H9 (cell line): ENCODE measurements around the gene GCAT. TPM values are rescaled to one million over a fixed set of nuclear protein-coding genes. Genes with fewer than 3 reads are reported as not detected.

ENCODE experiments used
- DNase-seq: peaks from one replicate; pipeline ENCODE4 v3.0.0-alpha.2; 2017
- H2AFZ ChIP-seq: one replicate; pipeline ENCODE4 v1.6.1; 2013; ENCODE audit warnings: mild to moderate bottlenecking, low read length, control low read depth, moderate library complexity
- H2AK5ac ChIP-seq: 2 replicates; pipeline ENCODE4 v1.6.1; 2013; ENCODE audit warnings: low read length, control low read depth, mixed read lengths; ENCODE audit not compliant: insufficient read length
- H2BK120ac ChIP-seq: one replicate; pipeline ENCODE4 v1.6.1; 2013; ENCODE audit warnings: low read depth, mild to moderate bottlenecking, low read length, control low read depth, inconsistent platforms; ENCODE audit not compliant: poor library complexity, severe bottlenecking
- H2BK12ac ChIP-seq: 2 replicates; pipeline ENCODE4 v1.6.1; 2013; ENCODE audit warnings: low read length, control low read depth, mixed read lengths, low read depth; ENCODE audit not compliant: insufficient read length
- H2BK15ac ChIP-seq: 2 replicates; pipeline ENCODE4 v1.6.1; 2013; ENCODE audit warnings: low read depth, low read length, control low read depth
- H2BK20ac ChIP-seq: one replicate; pipeline ENCODE4 v1.6.1; 2013; ENCODE audit warnings: low read depth, mild to moderate bottlenecking, low read length, control low read depth, inconsistent platforms; ENCODE audit not compliant: poor library complexity, severe bottlenecking
- H2BK5ac ChIP-seq: 2 replicates; pipeline ENCODE4 v1.6.1; 2013; ENCODE audit warnings: low read length, control low read depth, mixed read lengths; ENCODE audit not compliant: insufficient read length
- H3K14ac ChIP-seq: 2 replicates; pipeline ENCODE4 v1.6.1; 2013; ENCODE audit warnings: low read length, control low read depth; ENCODE audit not compliant: insufficient read depth
- H3K18ac ChIP-seq: 2 replicates; pipeline ENCODE4 v1.6.1; 2013; ENCODE audit warnings: low read depth, mild to moderate bottlenecking, mixed read lengths, low read length, control low read depth; ENCODE audit not compliant: insufficient read length
- H3K23ac ChIP-seq: 2 replicates; pipeline ENCODE4 v1.6.1; 2013; ENCODE audit warnings: low read length, control low read depth, mixed read lengths, low read depth; ENCODE audit not compliant: insufficient read length
- H3K23me2 ChIP-seq: 2 replicates; pipeline ENCODE4 v1.6.1; 2013; ENCODE audit warnings: low read depth, mild to moderate bottlenecking, mixed read lengths, low read length, control low read depth; ENCODE audit not compliant: insufficient read length, poor library complexity, severe bottlenecking
- H3K27ac ChIP-seq: 2 replicates; pipeline ENCODE4 v1.5.1; 2013; ENCODE audit warnings: low read length, control low read depth, mixed read lengths, low read depth; ENCODE audit not compliant: insufficient read length
- H3K27me3 ChIP-seq: 2 replicates; pipeline ENCODE4 v1.6.1; 2013; ENCODE audit warnings: low read length, control low read depth, inconsistent platforms; ENCODE audit not compliant: insufficient read depth
- H3K4ac ChIP-seq: 2 replicates; pipeline ENCODE4 v1.6.1; 2013; ENCODE audit warnings: low read depth, mild to moderate bottlenecking, control low read depth, inconsistent platforms, low read length, moderate library complexity
- H3K4me1 ChIP-seq: 2 replicates; pipeline ENCODE4 v1.6.1; 2013; ENCODE audit warnings: low read length, control low read depth, inconsistent platforms; ENCODE audit not compliant: insufficient read depth
- H3K4me2 ChIP-seq: 2 replicates; pipeline ENCODE4 v1.6.1; 2013; ENCODE audit warnings: low read length, control low read depth, mixed read lengths; ENCODE audit not compliant: insufficient read length, insufficient read depth
- H3K56ac ChIP-seq: 2 replicates; pipeline ENCODE4 v1.6.1; 2013; ENCODE audit warnings: low read depth, mild to moderate bottlenecking, mixed read lengths, low read length, control low read depth; ENCODE audit not compliant: insufficient read length
- H3K79me1 ChIP-seq: 2 replicates; pipeline ENCODE4 v1.6.1; 2013; ENCODE audit warnings: low read depth, mild to moderate bottlenecking, moderate library complexity, low read length, control low read depth, inconsistent platforms; ENCODE audit not compliant: insufficient read depth, poor library complexity, severe bottlenecking
- H3K79me2 ChIP-seq: 2 replicates; pipeline ENCODE4 v1.6.1; 2013; ENCODE audit warnings: low read length, control low read depth, inconsistent platforms; ENCODE audit not compliant: insufficient read depth
- H3K9ac ChIP-seq: 2 replicates; pipeline ENCODE4 v1.6.1; 2013; ENCODE audit warnings: low read length, control low read depth, mixed read lengths; ENCODE audit not compliant: insufficient read length; ENCODE audit errors: extremely low read depth
- H3K9me3 ChIP-seq: one replicate; pipeline ENCODE4 v1.6.1; 2013; ENCODE audit warnings: low read depth, low read length, inconsistent platforms; ENCODE audit not compliant: control insufficient read depth
- H3T11ph ChIP-seq: one replicate; pipeline ENCODE4 v1.6.1; 2013; ENCODE audit warnings: mild to moderate bottlenecking, low read length, control low read depth, inconsistent platforms
- H4K20me1 ChIP-seq: one replicate; pipeline ENCODE4 v1.6.1; 2013; ENCODE audit not compliant: control insufficient read depth, insufficient read length, insufficient read depth
- H4K5ac ChIP-seq: 2 replicates; pipeline ENCODE4 v1.6.1; 2013; ENCODE audit warnings: low read depth, mild to moderate bottlenecking, mixed read lengths, low read length, control low read depth; ENCODE audit not compliant: insufficient read length
- H4K8ac ChIP-seq: replicated peaks from 2 replicates; pipeline ENCODE4 v1.6.1; 2013; ENCODE audit warnings: low read length, control low read depth, mixed read lengths, low read depth; ENCODE audit not compliant: insufficient read length
- H4K91ac ChIP-seq: 2 replicates; pipeline ENCODE4 v1.6.1; 2013; ENCODE audit warnings: low read depth, mild to moderate bottlenecking, moderate library complexity, mixed read lengths, low read length, control low read depth; ENCODE audit not compliant: insufficient read length
- H3K27ac Mint-ChIP-seq, 3 experiments: 2 replicates in 2 of 3; 3 replicates in 1 of 3; pipeline ENCODE4 v1.8.0; 2020 to 2021; ENCODE audit warnings: mixed read lengths in 3 of 3, mild to moderate bottlenecking in 1 of 3, moderate library complexity in 1 of 3
- H3K27me3 Mint-ChIP-seq: 2 replicates; pipeline ENCODE4 v1.8.0; 2021; ENCODE audit warnings: low read depth, mild to moderate bottlenecking, moderate library complexity, mixed read lengths
- H3K36me3 Mint-ChIP-seq, 3 experiments: 2 replicates in 2 of 3; 3 replicates in 1 of 3; pipeline ENCODE4 v1.8.0; 2020 to 2021; ENCODE audit warnings: low read depth in 3 of 3, mixed read lengths in 3 of 3; ENCODE audit not compliant: insufficient read depth in 1 of 3
- H3K4me1 Mint-ChIP-seq, 2 experiments: 2 replicates each; pipeline ENCODE4 v1.8.0; 2020; ENCODE audit warnings: mixed read lengths in 2 of 2
- H3K4me3 Mint-ChIP-seq, 2 experiments: 2 replicates in 1 of 2; 3 replicates in 1 of 2; pipeline ENCODE4 v1.8.0; 2020 to 2021; ENCODE audit warnings: mild to moderate bottlenecking in 2 of 2, mixed read lengths in 2 of 2, moderate library complexity in 1 of 2
- H3K9me3 Mint-ChIP-seq, 2 experiments: 2 replicates in 1 of 2; 3 replicates in 1 of 2; pipeline ENCODE4 v1.8.0; 2020; ENCODE audit warnings: mild to moderate bottlenecking in 2 of 2, mixed read lengths in 2 of 2, moderate library complexity in 1 of 2
- WGBS: extraction: QIAGEN DNeasy Blood & Tissue Kit; methylation state at CpG from one replicate; pipeline ENCODE4 v1.1.7; 2013; ENCODE audit warnings: missing lambda C conversion rate, low lambda C conversion rate, mixed read lengths; ENCODE audit not compliant: insufficient read length; ENCODE audit errors: extremely low coverage; 5-methylcytosine and 5-hydroxymethylcytosine counted together
- total RNA-seq: library from RNA; stranded (reverse); gene quantifications from 2 replicates; pipeline ENCODE4 v1.2.1, GENCODE V29; 2021
- TF ChIP-seq, protein P1 (sequence below): fragments of 200-600 bp; sonication (generic); conservative IDR thresholded peaks from 3 replicates; pipeline ENCODE4 v1.8.0; 2021; ENCODE audit warnings: antibody characterized with exemption, mild to moderate bottlenecking

The GCAT gene
- total RNA-seq, 1 experiment from 2014 or later = 26.9 TPM

DNA sequence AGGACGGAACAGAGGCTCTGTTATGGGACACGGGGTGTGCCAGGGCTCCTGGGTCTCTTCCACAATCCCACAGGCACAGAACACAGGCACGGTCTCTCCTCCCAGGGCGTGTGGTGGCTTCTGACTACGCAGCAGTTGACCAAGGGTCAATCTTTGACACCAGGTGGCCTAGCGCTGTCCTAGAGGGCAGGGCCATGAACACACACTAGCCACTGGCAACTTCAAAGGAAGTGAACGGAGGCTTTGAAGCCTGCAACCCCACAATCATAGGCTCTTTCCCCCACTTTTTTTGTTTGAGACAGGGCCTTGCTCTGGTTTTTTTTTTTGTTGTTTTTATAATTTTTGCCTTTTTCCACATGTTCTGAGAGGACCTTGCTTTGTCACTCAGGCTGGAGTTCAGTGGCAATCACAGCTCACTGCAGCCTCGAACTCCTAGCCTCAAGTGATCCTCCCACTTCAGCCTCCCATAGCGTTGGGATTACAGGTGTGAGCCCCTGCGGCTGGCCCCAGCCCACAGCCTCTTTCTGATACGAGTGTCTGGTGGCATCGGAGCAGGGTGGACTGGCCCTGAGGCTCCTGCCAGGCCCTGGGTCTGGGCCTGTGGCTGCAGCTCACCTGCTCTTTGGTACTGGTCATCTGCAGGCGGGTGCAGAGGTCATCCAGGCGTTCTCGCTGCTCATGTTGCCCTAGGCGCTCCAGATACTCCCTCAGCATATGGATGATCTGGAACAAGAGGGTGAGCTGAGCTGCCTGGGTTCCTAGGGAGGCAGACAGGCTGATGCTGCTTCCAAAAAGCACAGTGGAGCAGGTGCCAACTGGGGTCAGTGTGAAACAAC is 24.5 kb downstream of the GCAT start:
- Histone ChIP-seq H3K4me2 (no peak overlapping the region), H4K91ac (no peak overlapping the region), H2BK12ac (no peak overlapping the region), H3K79me2 (no peaks in the 10 kb centered on the region), H3K14ac (no peak overlapping the region), H2AK5ac (no peak overlapping the region), H3K9ac (no peak overlapping the region), H3T11ph (no peak overlapping the region), H3K56ac (no peak overlapping the region), H3K27ac (no peak overlapping the region), H3K4ac (no peak overlapping the region), H3K18ac (no peak overlapping the region), H2BK120ac (no peak overlapping the region), H4K5ac (no peak overlapping the region), H3K27me3 (no peaks in the 10 kb centered on the region), H2BK5ac (no peak overlapping the region), H2AFZ (no peak overlapping the region), H4K8ac (no peak overlapping the region), H2BK20ac (no peak overlapping the region), H3K4me1 (no peaks in the 10 kb centered on the region), H3K23ac (no peak overlapping the region), H3K23me2 (no peaks in the 10 kb centered on the region), H3K79me1 (no peaks in the 10 kb centered on the region), H2BK15ac (no peak overlapping the region), H4K20me1 (no peaks in the 10 kb centered on the region), H3K9me3 (no peaks in the 10 kb centered on the region)
- Mint-ChIP-seq H3K36me3 (peaks cover 6 to 37% (median 28%) of the 10 kb centered on the region in 3 experiments; a peak in 5 of 7 replicates), H3K4me3 (no peak overlapping the region), H3K9me3 (no peaks in the 10 kb centered on the region), H3K27me3 (no peaks in the 10 kb centered on the region), H3K27ac (no peak overlapping the region), H3K4me1 (no peaks in the 10 kb centered on the region)
- no CpG with 5 or more reads among the region's 16 CpGs for WGBS
- TF ChIP-seq, protein P1, sequence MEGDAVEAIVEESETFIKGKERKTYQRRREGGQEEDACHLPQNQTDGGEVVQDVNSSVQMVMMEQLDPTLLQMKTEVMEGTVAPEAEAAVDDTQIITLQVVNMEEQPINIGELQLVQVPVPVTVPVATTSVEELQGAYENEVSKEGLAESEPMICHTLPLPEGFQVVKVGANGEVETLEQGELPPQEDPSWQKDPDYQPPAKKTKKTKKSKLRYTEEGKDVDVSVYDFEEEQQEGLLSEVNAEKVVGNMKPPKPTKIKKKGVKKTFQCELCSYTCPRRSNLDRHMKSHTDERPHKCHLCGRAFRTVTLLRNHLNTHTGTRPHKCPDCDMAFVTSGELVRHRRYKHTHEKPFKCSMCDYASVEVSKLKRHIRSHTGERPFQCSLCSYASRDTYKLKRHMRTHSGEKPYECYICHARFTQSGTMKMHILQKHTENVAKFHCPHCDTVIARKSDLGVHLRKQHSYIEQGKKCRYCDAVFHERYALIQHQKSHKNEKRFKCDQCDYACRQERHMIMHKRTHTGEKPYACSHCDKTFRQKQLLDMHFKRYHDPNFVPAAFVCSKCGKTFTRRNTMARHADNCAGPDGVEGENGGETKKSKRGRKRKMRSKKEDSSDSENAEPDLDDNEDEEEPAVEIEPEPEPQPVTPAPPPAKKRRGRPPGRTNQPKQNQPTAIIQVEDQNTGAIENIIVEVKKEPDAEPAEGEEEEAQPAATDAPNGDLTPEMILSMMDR = no peak
- no peak for DNase-seq
